HUDEP-2 (cell line): Measurements from ENCODE around the gene COPS2.
"Not testable (repeated sequence)": the region's sequence is repeated elsewhere in the genome, so short reads cannot be mapped to it uniquely, and the experiment has no call there.

Experiments
- DNase-seq, 76 experiments: peaks; one replicate each; lab custom pipeline; 2025; ENCODE audit not compliant: unreplicated experiment in 76 of 76; lab: John Stamatoyannopoulos, UW

Gene COPS2

GRCh38 chr15:49115062-49115461 is 40.3 kb downstream of the COPS2 start:
- DNase-seq, result no peak

- DNase-seq, result no peak
Observed at GRCh38 chr15:49110158-49110944, 45.0 kb downstream of the COPS2 start.

- DNase-seq, result no peak
Observed at GRCh38 chr15:49103002-49103401, 52.4 kb downstream of the COPS2 start.

- no peak for DNase-seq
Observed at GRCh38 chr15:49101536-49101935, 53.9 kb downstream of the COPS2 start.

- DNase-seq, result no peak
Observed at GRCh38 chr15:49096090-49096750, 59.2 kb downstream of the COPS2 start.

DNA sequence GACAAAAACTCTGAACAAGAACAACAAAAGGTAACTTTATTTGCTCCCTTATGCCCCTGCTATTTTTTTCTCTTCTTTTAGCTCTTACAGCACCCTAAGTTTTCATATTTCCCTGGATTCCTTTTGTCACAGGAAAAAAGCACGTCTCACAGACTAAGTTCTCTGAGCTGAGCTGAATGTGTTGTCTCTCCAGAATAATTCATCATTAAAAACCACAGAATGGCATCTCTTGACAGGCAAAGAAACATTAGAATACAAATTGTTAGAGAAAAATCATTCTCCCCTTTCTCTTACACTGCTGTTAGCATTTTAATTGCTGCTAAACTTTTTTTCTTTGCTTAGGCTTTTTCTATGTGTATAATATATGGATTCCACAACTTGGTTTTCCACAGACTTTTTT is 60.5 kb downstream of the COPS2 start:
- no peak for DNase-seq

DNA sequence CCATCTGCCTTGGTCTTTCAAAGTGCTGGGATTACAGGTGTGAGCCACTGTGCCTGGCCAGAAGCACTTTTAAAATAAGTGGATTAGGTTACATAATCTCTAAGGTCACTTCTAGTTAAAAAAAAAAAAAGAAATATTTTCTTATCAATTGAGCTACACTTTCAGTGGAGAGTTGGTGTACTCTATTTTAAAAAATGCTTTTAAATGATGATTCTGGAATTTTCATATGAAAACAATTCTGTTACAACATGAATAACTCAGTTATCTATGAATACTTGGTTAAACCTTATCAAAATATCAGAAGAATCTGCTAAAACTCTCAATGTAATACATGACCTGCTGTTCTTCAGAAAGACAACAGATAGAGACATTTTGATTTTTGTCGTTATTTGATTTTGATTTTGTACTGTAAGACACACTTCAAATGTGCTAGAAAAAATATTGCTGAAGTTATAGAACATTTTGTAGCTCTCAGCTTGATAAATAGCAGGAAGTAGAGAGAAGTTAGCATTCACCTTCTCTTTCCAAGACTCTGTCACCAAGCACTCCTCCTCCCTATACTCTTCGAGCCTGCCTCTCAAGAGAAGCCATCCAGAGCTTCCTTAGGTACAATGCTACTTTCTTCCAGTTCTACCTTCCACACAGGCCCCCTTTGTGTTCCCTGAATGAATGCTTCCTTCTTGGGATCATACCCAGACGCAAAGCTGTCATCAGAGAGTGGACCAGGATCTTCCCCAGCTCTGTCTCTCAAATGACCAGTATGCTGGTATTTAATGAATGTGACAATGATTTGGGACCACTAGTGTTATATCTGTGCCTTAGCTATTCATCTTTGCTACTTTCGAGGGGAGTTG is 61.9 kb downstream of the COPS2 start:
- no peak for DNase-seq

DNA sequence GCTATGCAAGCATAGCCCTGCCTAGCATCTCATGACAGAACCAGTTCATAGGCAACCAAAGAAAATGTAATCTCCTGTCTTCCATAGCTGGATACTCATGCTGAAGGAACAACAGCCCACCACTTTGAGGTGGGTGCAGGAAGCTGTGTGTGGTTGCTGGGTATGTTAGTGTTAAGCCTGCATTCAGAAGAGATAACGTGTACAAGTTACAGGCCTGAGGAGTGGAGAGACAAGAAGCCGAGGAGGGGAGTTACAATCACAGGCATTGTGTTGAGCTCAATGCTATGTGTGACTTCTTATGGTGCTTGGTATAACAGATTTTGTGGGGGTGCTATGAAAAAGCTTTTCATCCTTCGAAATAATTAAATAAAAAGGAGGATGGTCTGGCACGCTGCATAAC is 66.4 kb downstream of the COPS2 start:
- DNase-seq, result no peak

GRCh38 chr15:49085696-49086459 is 69.5 kb downstream of the COPS2 start:
- no peak for DNase-seq

DNA sequence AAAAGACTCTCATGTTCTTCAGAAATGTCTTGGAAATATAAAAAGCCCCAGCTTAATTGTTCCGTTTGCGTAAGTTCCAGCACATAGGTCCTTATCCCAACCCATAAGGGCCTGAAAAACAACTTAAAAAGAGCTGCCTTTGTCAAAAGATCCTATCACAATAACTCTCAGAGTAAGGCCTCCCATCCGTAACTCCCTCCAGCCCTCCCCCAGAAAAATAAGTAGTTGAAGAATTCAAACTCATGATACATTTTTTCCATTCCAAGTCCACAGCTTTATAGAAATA is 71.2 kb downstream of the COPS2 start:
- no peak for DNase-seq

- no peak for DNase-seq
Observed at GRCh38 chr15:49083401-49084284, 71.8 kb downstream of the COPS2 start.

DNA sequence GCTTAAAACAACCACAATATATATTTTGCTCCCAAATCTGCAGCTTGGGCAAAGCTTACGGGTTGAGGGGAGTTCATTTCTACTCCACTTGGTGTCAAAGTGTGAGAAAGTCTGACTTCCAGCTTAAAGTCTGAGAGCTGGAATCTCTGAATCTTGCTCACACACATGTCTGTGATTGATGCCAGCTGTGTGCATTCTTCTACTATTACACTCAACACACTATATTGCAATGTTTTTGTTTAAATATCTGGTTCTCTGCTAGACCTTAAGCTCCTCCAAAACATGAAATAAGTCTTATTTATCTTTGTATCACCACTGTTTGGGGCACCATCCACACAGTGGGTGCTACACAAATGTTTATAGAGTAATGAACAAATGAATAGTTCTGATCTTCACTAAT is 72.4 kb downstream of the COPS2 start:
- DNase-seq, result no peak

- DNase-seq, result no peak
Observed at GRCh38 chr15:49079340-49080039, 75.9 kb downstream of the COPS2 start.

DNA sequence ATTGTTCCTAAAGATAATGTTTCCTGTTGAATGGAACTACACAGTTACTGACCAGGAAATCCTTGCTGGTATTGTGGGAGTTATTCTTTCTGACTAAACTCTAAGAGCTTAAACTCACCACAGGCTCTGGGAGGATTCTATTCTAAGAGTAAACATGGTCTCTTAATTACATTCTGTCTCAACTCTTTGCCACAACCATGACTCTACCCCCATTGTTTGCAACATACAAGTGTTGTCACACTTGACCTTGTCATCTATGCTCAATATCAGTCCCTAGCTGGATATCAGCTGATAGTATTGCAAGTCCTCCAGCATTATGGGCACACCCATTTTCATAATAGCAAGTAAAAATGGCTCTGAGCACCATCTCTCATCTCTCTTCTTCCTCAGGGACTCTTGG is 79.5 kb downstream of the COPS2 start:
- DNase-seq, result peak in 6 of 76 experiments; percentile 4 to 25 (median 10)

GRCh38 chr15:49074589-49075287 is 80.7 kb downstream of the COPS2 start:
- not testable (repeated sequence) for DNase-seq
